Hematopoietic multipotent progenitor cell (in vitro differentiated cells): ENCODE data around the gene GRAMD1A. TPM values are rescaled to one million over a fixed set of nuclear protein-coding genes. Genes with fewer than 3 reads are reported as not detected.
"Not testable (repeated sequence)": the region's sequence is repeated elsewhere in the genome, so short reads cannot be mapped to it uniquely, and the experiment has no call there.

ENCODE experiments used
- DNase-seq, 3 donors: peaks; one replicate each; pipeline ENCODE4 v3.0.0-alpha.2; 2011 to 2015; ENCODE audit warnings: low read depth in 2 of 3, low spot score in 2 of 3
- total RNA-seq: library from RNA; depleted of rRNA; stranded (reverse); fragments of >200 nt; gene quantifications from one replicate; pipeline ENCODE4 v1.2.3, GENCODE V29; 2012

GRAMD1A gene
- total RNA-seq, 1 donor, result 57.4 TPM

DNA sequence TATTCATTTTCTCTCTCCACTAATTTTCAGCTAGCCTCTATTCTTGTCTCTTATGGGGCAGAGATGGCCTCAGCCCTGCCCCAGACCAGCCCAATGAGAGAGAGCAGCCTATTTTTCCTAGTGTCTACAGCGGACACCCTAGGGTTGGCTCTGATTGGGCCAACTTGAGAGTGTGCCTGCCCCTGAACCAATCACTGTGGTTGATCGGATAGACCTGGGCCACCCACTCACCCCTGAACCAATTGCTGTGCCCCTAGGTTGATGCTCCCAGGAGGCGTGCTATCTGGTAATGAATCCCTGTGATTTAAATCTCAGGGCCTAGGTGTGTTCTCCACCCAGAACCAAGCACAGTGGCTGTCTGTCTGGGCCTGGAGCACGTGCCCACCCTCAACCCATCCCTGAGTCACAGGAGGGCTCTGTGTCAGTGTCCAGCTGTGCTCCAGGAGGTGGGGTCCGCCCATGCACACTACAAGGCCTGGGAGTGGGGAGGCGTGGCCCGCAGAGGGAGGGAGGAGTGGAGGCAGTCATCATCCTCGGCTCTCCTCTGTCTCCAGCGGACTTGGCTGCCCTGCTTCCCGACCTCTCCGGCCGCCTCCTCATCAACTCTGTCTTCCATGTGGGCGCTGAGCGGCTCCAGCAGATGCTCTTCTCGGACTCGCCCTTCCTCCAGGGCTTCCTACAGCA lies 15.3 kb downstream of the GRAMD1A start:
- no peak for DNase-seq

DNA sequence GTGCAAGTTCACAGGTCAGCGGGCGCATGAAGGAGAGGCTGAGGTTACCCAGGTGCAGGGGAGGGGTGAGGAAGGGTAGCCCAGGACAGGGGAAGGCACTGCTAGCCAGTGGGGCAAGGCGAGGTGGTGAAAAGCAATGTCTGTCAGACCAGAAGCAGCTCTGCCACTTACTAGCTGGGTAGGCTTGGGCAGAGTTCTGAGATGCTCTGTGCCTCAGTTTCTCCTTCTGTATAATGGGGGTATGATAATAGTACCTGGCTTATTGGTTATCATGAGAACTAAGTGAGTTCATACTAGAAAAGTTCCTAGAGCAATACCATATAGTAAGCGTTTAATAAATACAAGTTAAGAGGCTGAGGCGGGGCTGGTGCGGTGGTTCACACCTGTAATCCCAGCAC lies 15.8 kb downstream of the GRAMD1A start:
- no peak for DNase-seq

DNA sequence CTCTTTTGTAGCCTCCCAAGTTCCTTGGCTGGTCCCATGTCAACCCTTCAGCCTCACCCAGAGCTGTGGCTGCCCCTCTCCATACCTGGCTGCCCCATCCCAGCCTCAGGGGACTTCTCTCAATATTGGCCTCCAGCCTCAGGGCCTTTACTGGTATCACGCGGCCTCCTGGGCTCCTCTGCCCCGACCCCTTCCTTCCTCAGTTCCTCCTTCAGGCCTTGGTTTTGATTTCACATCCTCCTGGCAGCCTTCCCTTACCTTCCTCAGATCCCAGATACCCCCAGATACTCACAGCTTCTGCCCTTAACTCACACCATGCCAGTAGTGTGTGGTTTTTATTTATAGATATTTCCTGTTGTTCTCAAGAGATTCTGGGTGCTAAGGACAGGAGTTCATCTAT lies 17.4 kb downstream of the GRAMD1A start:
- no peak for DNase-seq

DNA sequence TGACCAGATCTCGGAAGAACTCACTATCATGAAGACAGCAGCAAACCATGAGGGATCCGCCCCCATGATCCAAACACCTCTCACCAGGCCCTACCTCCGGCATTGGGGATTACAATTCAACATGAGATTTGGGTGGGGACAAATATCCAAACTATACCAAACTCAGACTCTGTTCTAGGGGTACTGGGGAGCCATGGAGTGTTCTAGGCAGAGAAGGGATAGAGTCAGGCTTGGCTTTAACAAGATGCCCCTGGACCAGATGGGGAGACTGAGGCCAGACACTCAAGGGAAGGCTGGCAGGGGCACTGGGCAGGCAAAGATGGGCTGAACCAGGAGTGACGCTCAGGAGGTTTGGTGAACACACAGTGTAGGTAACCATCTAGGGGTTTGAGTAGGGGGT lies 18.3 kb downstream of the GRAMD1A start:
- no peak for DNase-seq

DNA sequence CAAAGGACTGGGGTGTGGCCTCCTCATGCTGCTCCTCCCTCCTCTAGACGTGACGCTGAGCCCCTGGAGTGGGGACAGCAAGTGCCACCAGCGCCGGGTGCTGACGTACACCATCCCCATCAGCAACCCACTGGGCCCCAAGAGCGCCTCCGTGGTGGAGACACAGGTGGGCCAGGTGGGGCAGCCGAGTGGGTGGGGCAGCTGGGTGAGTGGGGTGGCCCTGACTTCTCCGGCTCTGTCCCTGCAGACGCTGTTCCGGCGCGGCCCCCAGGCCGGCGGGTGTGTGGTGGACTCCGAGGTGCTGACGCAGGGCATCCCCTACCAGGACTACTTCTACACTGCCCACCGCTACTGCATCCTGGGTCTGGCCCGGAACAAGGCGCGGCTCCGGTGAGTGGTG lies 19.0 kb downstream of the GRAMD1A start:
- no peak for DNase-seq

DNA sequence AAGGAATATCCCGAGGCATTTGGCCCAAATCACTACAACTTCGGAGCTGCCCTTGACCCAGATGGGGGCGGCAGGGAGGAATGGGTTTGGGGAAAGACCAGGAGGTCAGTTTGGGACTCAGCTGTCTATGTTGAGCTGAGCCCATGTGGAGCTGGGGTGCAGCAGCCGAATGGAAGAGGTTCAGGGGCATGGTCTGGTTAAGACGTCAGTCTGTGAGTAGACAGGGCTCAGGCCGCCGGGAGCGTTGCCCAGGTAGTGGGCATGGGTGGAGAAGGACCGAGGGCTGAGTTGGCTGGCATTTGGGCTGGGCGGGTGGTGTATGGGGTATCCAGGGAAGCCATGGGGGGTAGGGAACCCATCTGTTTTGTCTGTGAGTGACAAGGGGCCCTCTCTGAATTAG lies 20.9 kb downstream of the GRAMD1A start:
- DNase-seq, result no peak

DNA sequence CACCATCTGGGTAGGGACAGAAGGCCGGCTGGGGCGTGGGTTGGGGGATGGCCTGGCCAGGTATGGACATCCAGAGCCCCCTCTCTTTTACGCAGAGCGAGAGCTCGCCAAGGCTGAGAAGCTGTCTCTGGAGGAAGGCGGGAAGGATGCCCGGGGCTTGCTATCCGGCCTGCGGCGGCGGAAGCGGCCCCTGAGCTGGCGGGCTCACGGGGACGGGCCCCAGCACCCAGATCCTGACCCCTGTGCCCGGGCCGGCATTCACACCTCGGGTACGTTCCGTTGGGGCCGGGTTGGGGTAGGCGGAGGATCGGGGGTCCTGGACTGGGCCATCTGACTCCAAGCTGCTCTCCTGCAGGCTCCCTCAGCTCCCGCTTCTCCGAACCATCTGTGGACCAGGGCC lies 21.5 kb downstream of the GRAMD1A start:
- no peak for DNase-seq

DNA sequence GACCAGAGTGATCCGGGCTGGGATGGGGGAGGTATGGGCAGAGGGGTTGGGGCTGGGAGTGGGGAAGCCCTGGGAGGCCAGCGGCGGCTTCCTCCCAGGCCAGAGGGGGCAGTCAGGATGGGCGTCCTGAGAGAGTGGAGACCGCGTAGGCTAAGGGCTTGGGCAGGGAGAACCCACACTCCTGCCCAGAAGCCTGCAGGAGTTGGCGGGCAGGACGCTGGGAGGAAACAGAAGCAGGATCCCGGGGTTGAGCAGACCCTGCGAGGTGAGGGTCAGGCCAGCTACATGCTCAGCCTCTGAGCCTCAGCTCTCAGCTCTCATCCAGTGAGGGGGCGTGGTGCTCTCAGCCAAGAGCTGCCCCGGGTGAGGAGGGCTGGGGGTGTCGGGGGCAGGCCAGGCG lies 22.3 kb downstream of the GRAMD1A start:
- no peak for DNase-seq

DNA sequence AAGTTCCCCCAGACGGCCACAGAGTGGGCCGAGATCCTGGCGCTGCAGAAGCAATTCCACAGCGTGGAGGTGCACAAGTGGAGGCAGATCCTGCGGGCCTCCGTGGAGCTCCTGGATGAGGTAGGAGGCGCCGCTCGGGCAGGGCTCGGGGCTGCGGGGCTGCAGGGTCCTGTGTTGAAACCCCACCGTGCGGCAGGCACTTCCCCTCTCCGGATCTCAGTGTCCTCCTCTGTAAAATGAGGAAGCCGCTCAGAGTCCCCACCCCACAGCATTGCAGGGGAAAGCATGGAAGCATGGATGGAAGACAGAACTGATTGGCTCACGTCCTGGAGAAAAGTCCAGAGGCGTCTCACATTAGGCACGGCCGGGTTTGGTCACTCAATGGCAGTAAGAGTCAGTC lies 23.3 kb downstream of the GRAMD1A start:
- DNase-seq, result no peak

DNA sequence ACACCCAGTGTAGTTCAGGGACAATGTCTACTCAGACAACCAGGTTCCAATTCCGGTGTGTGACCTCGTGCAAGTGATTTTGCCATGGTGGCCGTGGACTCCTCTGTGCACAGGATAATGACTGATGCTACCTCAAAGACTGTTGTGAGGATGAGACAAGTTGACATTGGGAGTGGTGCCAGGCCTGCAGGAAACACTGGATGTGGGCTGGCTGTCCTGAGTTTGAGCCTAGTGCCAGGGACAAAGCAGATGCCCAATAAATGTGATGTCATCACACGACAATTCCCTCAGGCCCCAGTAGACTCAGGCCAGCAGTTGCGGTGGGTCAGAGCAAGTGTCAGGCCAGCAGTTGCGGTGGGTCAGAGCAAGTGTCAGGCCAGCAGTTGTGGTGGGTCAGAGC lies 24.0 kb downstream of the GRAMD1A start:
- no peak for DNase-seq

DNA sequence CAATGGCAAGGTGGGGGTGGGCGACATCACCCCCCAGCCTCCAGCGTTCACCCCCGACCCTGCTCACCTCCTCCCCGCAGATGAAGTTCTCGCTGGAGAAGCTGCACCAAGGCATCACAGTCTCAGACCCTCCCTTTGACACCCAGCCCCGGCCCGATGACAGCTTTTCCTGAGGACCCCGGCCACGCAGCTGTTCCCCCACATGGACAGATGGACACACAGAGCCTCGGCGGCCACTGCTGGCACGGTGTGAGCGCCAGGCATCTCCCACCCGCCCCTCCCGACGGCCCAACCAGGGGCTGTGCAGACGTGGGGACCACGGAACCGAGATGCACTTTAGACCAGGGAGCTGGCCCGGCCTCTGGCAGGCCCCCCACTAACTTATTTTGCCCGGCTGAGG lies 25.8 kb downstream of the GRAMD1A start:
- DNase-seq, result no peak

DNA sequence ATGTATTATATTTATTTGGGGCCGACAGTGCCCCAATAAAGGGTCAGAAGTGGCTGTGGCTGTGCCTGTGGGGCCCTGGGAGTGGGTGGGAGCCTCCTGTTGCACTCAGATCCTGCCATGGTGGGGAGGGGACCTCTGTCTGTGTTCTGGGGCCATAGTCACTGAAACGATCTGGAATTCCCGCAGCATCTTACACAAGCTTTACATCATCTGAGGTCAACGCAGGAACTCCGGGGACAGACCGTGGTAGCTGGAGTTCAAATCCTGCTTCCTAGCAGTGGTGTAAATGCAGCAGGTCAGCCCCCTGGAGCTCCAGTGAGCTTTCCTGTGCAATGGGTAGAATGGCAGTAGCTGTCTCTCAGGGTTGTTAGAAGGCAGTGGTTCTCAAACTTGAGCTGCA lies 26.3 kb downstream of the GRAMD1A start:
- DNase-seq, result no peak

DNA sequence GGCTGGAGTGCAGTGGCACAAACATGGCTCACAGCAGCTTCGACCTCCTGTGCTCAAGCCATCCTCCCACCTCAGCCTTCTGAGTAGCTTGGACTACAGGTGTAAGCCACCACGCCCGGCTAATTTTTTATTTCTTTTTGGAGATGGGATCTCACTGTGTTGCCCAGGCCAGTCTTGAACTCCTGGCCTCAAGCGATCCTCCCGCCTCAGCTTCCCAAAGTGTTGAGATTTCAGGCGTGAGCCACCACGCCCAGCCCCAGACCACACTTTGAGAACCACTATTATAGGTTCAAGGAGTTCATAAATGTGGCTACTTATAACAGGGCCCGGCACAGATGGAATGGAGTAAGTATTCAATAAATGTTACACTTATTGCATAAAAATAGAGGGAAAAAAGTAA lies 26.9 kb downstream of the GRAMD1A start:
- no peak for DNase-seq

DNA sequence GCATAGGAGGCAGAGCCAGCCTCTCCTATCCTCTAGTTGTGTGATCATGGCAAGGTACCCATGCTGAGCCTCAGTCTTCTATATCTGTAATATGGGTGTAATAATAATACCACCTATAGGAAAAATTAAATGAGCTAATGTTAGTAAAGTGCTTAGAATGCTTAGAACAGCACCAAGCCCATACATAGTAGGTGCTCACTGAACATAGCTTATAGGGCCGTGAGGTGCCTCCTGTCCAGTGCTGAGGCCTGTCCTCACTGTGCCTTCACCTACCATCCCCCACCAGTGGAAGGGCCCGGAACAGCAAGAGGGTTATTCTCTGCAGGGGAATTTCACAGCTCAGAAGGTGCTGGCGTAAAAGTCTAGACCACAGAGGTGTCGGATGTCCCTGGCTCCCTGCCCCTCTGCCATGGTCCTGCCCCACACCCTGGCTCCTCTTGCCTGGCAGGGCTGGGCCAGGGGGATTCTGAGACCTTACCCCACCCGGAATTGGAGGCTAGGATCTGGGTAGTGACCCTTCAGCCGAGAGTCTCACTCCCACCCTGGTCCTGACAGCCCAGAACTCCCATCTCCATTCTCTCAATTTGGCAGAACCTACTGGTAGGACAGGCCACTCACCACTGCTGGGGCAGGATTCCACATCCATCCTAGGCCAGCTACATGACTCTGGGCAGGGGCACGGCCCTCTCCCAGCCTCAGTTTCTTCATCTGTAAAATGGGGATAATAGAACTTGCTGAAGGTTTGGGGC lies 27.9 kb downstream of the GRAMD1A start:
- DNase-seq, result no peak

DNA sequence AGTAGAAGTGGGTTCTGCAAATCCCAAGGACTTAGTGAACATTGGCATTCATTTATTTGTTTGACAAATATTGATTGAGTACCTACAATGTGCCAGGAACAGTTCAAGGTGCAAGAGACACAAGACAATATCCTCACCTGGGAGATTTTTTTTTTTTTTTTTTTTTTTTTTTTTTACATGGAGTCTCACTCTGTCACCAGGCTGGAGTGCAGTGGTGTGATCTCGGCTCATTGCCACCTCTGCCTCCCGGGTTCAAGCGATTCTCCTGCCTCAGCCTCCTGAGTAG lies 28.4 kb downstream of the GRAMD1A start:
- DNase-seq, result not testable (repeated sequence)

DNA sequence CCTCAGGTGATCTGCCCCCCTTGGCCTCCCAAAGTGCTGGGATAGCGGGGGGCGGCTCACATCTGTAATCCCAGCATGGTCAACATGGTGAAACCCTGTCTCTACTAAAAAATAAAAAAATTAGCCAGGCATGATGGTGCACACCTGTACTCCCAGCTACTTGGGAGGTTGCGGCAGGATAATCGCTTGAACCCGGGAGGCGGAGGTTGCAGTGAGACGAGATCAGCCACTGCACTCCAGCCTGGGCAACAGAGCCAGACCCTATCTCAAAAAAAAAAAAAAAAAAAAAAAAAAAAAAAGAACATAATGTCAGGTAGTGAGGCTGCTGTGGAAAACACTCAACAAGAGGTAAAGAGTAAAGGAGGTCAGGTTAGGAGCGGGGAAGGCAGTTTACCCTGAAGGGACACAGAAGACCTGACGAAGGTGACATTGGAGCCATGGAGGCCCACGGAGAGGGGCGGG lies 29.2 kb downstream of the GRAMD1A start:
- not testable (repeated sequence) for DNase-seq

DNA sequence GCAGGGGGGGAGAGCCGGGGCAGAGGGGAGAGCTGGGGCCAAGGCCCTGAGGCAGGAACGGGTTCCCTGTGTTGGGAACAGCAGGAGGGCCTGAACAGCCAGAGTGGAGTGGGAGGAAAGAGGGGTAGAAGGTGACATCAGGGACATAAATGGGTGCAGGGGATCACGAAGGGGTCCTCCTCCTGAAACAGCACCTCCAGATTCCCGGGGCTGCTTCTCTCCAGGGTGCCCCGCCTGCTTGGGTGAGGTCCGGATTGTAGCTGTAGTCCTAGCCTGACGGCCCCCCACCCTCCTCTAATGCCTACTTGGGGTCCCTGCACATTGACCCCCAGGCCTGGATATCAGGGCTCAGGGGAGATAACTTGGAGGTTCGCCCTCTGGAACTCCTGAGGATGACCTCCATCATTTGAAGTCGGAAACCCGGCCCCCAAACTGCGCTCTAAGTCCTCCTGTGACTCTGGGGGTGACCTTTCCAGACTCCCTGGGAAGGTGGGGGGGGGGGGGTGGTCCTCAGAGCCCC lies 29.7 kb downstream of the GRAMD1A start:
- DNase-seq, result no peak

DNA sequence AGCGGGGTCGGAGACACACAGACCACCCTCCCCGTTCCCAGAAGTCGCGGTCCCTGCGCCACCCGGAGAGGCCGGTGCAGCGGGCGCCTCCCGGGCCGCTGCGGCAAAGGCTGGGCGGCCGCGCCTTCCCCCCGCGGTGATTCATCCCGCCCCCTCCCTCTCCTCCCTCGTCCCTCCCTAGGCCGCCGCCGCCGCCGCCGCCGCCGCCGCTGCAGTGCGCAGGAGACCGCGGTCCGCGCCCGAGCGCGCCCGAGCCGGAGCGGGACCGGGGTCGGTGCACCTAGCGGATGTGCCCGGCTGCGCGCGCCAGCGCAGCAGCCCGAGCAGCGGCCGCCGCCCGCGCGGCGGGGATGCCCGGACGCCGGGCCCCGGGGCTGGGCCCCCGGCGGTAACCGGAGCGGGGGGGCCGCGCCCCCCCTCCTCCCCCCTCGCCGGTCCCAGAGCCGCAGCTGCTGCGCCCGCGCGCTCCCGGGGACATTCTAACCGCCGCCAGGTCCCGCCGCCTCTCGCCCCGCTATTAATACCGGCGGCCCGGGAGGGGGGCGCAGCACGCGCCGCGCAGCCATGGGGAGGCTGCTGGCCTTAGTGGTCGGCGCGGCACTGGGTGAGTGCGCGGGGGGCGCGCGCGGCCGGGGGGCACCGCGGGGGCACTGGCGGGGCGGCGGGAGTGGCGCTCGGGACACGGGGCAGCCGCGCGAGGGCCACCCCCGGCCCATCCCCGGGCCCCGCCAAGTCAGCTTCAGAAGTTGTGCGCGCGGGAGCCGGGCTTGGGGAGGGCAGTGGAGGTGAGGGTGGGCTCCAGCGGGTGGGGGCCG lies 30.3 kb downstream of the GRAMD1A start, which contains the start of gene SCN1B:
TSS of gene SCN1B (plus strand) at position 214 of the 815 bp plus-strand sequence. CDS start at position 565, 351 bp downstream.
- DNase-seq, result peak in 2 of 3 donors; percentile 68 to 70

DNA sequence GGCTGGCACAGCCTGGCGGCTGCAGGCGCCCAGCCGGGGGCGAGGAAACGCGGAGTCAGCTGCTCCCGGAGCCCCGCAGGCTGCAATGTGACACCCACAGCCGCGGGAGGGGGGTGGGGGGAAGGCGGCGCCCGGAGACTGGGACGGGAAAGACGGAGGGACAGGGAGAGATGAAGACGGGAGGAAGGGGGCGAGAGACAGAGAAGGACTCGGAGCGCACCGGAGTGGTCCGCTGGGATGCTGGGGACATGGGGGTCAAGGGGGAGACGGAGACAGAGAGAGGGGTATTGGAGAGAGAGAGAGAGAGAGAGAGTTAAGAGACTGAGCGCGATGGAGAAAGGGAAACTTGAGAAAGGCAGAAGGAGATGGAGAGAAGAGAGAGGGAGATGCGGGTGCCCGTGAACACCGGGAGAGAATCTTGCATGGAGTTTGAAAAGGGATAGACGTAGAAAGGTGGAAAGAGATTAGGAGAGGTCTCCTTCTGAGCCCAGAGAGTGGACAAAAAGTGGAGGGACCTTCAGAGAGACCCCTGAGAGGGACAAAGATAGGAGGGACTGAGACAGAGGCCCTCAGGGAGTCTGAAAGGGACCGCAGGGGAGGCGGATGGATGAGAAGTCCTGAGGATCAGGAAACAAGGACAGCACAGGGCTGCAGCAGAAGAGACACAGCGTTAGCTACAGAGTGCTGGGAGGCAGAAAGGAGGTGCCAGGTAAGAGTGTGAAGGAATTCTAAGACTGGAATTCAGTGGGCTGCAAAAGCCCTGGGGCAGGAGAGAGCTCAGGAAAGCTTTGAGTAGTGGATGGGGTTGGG lies 31.2 kb downstream of the GRAMD1A start:
- DNase-seq, result no peak

DNA sequence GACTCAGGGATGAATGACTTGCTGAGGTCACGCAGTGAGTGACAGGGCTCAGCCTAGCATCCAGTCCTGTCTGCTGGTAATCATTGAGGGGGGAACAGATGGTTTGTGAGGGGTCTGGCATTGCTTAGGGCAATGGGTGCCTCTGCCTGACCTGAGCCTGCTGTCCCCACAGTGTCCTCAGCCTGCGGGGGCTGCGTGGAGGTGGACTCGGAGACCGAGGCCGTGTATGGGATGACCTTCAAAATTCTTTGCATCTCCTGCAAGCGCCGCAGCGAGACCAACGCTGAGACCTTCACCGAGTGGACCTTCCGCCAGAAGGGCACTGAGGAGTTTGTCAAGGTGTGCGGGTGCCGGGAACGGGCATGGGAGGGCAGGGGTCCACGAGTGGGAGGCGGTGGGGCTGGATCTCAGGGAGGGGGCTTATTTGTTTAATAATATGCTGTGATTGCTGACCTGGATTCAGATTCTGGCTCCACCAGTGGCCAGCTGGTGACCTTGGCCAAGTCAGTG lies 32.3 kb downstream of the GRAMD1A start:
- DNase-seq, result no peak
